Cardiac fibroblast (primary cell): ENCODE measurements around the gene EIF3I.
A peak's percentile ranks its signal among the peaks of the same experiment; 100 is the strongest.

Source experiments
- DNase-seq, 2 donors: peaks; one replicate each; pipeline versions ENCODE4 v3.0.0 to v3.0.0-alpha.2; 2010; ENCODE audit warnings: low read depth in 2 of 2
- H3K4me3 ChIP-seq, 2 donors: replicated peaks in 1 of 2; 1 replicate in 1 of 2; 2 replicates in 1 of 2; pipeline ENCODE4 v1.5.1; 2011; ENCODE audit warnings: low read depth in 2 of 2, low read length in 2 of 2, mild to moderate bottlenecking in 2 of 2, moderate library complexity in 1 of 2
- CTCF ChIP-seq: IDR thresholded peaks from one replicate; pipeline ENCODE4 v1.5.1; 2011; ENCODE audit warnings: low read depth, mild to moderate bottlenecking, low read length, inconsistent platforms

EIF3I gene

DNA sequence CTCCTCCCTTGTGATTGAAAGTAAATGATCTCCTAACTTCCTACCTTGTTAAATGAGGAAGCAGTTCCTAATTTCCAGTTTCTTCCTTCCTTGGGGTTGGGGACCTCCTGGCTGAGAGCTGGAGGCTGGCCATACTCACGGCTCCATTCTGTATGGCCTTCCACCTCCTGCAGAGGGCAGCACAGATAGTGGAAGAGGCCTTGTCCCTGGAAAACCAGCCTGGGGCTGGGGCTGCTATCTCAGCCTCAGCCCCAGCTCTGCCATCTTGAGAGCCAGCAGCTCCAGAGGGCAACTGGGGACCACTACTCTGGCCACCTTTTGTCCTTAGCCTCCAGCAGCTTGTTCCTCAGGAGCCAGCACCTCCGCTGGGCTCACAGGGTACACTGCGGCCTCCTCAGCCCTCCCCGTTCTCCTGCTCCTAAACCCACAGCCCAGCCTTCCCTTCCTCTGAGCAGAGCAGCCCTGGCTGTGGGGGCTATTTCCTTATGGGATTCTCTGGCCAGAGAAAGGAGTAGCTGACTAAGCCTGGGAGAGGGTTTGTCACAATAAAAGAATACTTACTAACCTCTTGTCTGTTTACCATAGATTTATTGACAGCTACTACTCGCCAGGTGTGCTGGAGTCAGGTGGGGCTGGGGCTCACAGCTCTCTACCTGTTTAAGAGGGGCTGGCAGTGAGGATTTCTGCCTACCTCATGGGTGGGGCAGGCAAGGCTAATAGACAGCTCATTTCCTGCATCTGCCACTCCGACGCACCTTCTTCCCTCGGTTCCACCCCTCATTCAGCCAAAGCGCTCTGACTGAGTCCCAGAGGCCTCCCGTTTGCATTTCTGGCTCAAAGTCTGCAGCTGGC lies 6.4 kb upstream of the EIF3I start:
- peak; percentile 76 to 79 for DNase-seq
- TF ChIP-seq CTCF, result peak; percentile 89
- no peak overlapping the region for H3K4me3 ChIP-seq

- no peak for DNase-seq
- no peak overlapping the region for H3K4me3 ChIP-seq
- no peak for TF ChIP-seq CTCF
These were observed 5.6 kb upstream of the EIF3I start for GRCh38 chr1:32216566-32216965.

DNA sequence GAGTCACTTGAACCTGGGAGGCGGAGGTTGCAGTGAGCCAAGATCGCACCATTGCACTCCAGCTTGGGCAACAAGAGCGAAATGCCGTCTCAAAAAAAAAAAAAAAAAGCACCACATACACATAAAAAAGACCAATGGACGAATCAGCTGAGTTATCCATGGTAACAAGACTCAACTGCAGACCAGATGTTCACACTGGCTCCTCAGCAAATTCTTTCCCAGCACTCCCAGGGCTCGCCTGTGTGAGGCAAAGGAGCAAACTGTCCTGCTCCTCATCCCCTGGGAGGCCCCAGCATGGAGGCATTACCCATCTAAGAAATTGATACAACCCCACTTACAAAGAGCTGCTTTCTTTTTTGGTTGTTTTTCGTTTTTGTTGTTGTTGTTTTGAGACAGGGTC lies 3.2 kb upstream of the EIF3I start:
- H3K4me3 ChIP-seq, result no peak overlapping the region
- TF ChIP-seq CTCF, result no peak
- DNase-seq, result no peak

DNA sequence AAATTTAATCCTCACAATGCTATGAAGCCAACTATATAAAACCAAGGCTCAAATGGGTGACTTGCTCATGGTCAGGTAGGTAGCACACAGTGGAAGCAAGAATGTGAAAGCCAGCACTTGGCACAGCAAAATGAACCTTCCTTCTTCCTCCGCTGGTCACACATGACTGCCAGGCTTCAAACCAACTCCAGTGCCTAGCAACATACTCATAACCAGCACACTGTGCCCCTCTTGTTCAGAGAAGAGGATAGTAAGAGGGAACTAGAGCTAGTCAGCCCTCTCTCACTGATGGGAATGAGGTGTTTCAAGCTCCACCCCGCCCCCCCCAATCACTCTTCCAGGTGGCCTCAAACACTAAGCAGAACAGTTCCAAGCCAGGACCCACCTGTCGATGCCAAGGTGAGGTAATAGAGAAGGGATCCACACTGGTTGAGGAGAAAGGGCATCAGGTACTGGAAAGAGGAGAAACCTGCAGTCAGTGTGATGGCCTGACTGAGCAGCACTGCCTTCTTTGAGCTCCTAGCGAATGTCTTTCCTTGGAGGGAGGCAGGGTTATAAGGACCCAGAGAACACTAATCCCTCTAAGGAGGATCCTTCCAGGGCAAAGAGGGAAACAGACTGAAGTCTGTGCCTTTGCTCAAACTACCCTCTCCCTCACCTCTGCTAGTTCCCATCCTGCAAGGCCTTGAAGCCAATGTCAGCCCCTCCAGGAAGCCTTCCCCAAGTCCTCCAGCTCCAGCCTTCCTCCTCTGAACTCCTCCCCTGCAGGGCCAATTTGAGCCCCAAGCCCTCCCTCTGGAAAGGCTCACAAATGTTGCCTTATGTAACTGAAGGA lies 1.2 kb upstream of the EIF3I start:
- DNase-seq, result no peak
- peak overlapping the region; percentile 61 to 90 for H3K4me3 ChIP-seq
- no peak for TF ChIP-seq CTCF

DNA sequence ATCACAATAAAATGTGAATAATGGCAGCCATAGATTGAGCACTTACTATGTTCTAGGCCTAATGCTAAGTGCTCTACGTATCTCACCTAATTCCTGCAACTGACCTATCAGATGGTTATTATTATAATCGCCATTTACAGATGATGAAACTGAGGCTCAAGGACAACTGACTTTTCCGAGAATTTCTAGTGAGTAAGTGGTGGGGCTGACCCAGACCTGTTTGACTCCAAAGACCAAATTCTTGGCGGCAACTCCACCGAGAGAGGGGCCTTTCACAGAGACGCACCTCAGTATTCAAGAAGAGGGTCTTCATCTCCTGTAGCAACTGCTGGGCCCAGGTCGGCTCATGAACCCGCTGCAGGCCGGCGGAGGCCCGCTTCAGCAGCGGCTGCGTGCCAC lies 627 bp upstream of the EIF3I start:
- H3K4me3 ChIP-seq, result peak overlapping the region; percentile 61 to 90
- DNase-seq, result no peak
- TF ChIP-seq CTCF, result no peak

- peak in 1 of 2 donors; percentile 43 for DNase-seq
- no peak overlapping the region for H3K4me3 ChIP-seq
- no peak for TF ChIP-seq CTCF
These were observed 1.5 kb downstream of the EIF3I start for GRCh38 chr1:32223683-32224082.
